ENCODE results near the gene PDE8A. TPM values are rescaled to one million over a fixed set of nuclear protein-coding genes. Genes with fewer than 3 reads are reported as not detected.

Gene PDE8A
- total and polyA plus RNA-seq, 4 donors, result 11.2 to 47.5 (median 16.6) TPM

GRCh38 chr15:85000937-85001336 lies 19.3 kb downstream of the PDE8A start:
- H3K9me3 ChIP-seq (ENCODE audit: control insufficient read depth in 4 of 4, low read length in 3 of 4), result no peaks in the 10 kb centered on the region
- no peaks in the 10 kb centered on the region for H3K27me3 ChIP-seq (ENCODE audit: control insufficient read depth in 4 of 4, insufficient read depth in 4 of 4, low read length in 3 of 4)
- TF ChIP-seq JUND (IDR thresholded peaks at IDR 0.05) (no peak), SP1 (IDR thresholded peaks at IDR 0.05) (peak; percentile 13), NR2F2 (IDR thresholded peaks at IDR 0.05) (peak; percentile 86), HNF4A (conservative IDR thresholded peaks at IDR 0.05) (peak in 1 of 2 donors; percentile 30), HNF4G (IDR thresholded peaks at IDR 0.05) (no peak), ATF3 (IDR thresholded peaks at IDR 0.05) (no peak), MAX (IDR thresholded peaks at IDR 0.05) (no peak), FOXA2 (IDR thresholded peaks at IDR 0.05) (no peak)
- WGBS, result 28% methylated on average over 5 of the region's 5 CpGs
- peak overlapping the region; percentile 62 to 78 for H3K27ac ChIP-seq (ENCODE audit: low read depth in 1 of 2, low read length in 2 of 2)
- H3K4me1 ChIP-seq (ENCODE audit: control insufficient read depth in 4 of 4, insufficient read depth in 4 of 4, low read length in 3 of 4), result peaks cover 11 to 41% (median 24%) of the 10 kb centered on the region in 4 donors
- no peaks in the 10 kb centered on the region for H3K36me3 ChIP-seq (ENCODE audit: control insufficient read depth in 4 of 4, insufficient read depth in 3 of 4, low read depth in 1 of 4, low read length in 3 of 4)
- DNase-seq (ENCODE audit: low spot score), result no peak
- no peak overlapping the region for H3K4me3 ChIP-seq (ENCODE audit: low read depth in 1 of 3, low read length in 3 of 3)
- H3K9ac ChIP-seq (ENCODE audit: low read depth in 1 of 2, low read length in 2 of 2), result no peak overlapping the region

- no peaks in the 10 kb centered on the region for H3K27me3 ChIP-seq (ENCODE audit: control insufficient read depth in 4 of 4, insufficient read depth in 4 of 4, low read length in 3 of 4)
- no peak for DNase-seq (ENCODE audit: low spot score)
- H3K4me1 ChIP-seq (ENCODE audit: control insufficient read depth in 4 of 4, insufficient read depth in 4 of 4, low read length in 3 of 4), result peaks cover 11 to 55% (median 37%) of the 10 kb centered on the region in 4 donors
- WGBS, result 76% methylated on average over 4 of the region's 4 CpGs
- no peaks in the 10 kb centered on the region for H3K9me3 ChIP-seq (ENCODE audit: control insufficient read depth in 4 of 4, low read length in 3 of 4)
- no peaks in the 10 kb centered on the region for H3K36me3 ChIP-seq (ENCODE audit: control insufficient read depth in 4 of 4, insufficient read depth in 3 of 4, low read depth in 1 of 4, low read length in 3 of 4)
- no peak overlapping the region for H3K4me3 ChIP-seq (ENCODE audit: low read depth in 1 of 3, low read length in 3 of 3)
- no peak overlapping the region for H3K27ac ChIP-seq (ENCODE audit: low read depth in 1 of 2, low read length in 2 of 2)
- TF ChIP-seq SP1 (IDR thresholded peaks at IDR 0.05), result no peak
- TF ChIP-seq ATF3 (IDR thresholded peaks at IDR 0.05), result no peak
- no peak for TF ChIP-seq HNF4G (IDR thresholded peaks at IDR 0.05)
- no peak for TF ChIP-seq ZBTB33 (IDR thresholded peaks at IDR 0.05)
- TF ChIP-seq CTCF (IDR thresholded peaks at IDR 0.05; ENCODE audit: low read depth, low read length, missing input control), result no peak
- TF ChIP-seq RXRA (IDR thresholded peaks at IDR 0.05), result no peak
- TF ChIP-seq HNF4A (conservative IDR thresholded peaks at IDR 0.05), result no peak
- TF ChIP-seq GABPA (IDR thresholded peaks at IDR 0.05 in 1 of 2, conservative IDR thresholded peaks at IDR 0.05 in 1 of 2), result no peak
- TF ChIP-seq NR2F2 (IDR thresholded peaks at IDR 0.05), result no peak
- TF ChIP-seq FOXA2 (IDR thresholded peaks at IDR 0.05), result no peak
- TF ChIP-seq EGR1 (IDR thresholded peaks at IDR 0.05; ENCODE audit: low read depth in 2 of 2), result no peak
- TF ChIP-seq RAD21 (IDR thresholded peaks at IDR 0.05), result no peak
- TF ChIP-seq TAF1 (conservative IDR thresholded peaks at IDR 0.05), result no peak
- TF ChIP-seq YY1 (IDR thresholded peaks at IDR 0.05), result no peak
- TF ChIP-seq MAX (IDR thresholded peaks at IDR 0.05), result no peak
- TF ChIP-seq JUND (IDR thresholded peaks at IDR 0.05), result no peak
- TF ChIP-seq REST (IDR thresholded peaks at IDR 0.05), result no peak
- TF ChIP-seq FOXA1 (IDR thresholded peaks at IDR 0.05), result no peak
- no peak overlapping the region for H3K9ac ChIP-seq (ENCODE audit: low read depth in 1 of 2, low read length in 2 of 2)
These were observed 20.9 kb downstream of the PDE8A start for GRCh38 chr15:85002517-85002916.
